Smooth muscle cell (in vitro differentiated cells): Measurements from ENCODE around the gene TMEM200A. TPM values are rescaled to one million over a fixed set of nuclear protein-coding genes. Genes with fewer than 3 reads are reported as not detected.

Source experiments
- DNase-seq: peaks from one replicate; lab custom pipeline; 2025; ENCODE audit not compliant: unreplicated experiment; lab: John Stamatoyannopoulos, UW
- H2AFZ ChIP-seq: fragments of 200-600 bp; sonication (generic); 2 replicates; pipeline ENCODE4 v1.6.0; 2016; ENCODE audit warnings: antibody characterized with exemption, low read depth, mild to moderate bottlenecking
- H3F3A ChIP-seq: fragments of 200-600 bp; sonication (generic); 2 replicates; pipeline ENCODE4 v1.6.0; 2017; ENCODE audit warnings: antibody characterized with exemption, low read depth
- H3K27ac ChIP-seq: fragments of 200-600 bp; sonication (generic); 2 replicates; pipeline ENCODE4 v1.5.1; 2016; ENCODE audit warnings: low read depth, mild to moderate bottlenecking
- H3K27me3 ChIP-seq: fragments of 200-600 bp; sonication (generic); 2 replicates; pipeline ENCODE4 v1.6.1; 2016; ENCODE audit warnings: low read depth, mild to moderate bottlenecking
- H3K36me3 ChIP-seq: fragments of 200-600 bp; sonication (generic); 2 replicates; pipeline ENCODE4 v1.5.1; 2016; ENCODE audit warnings: low read depth
- H3K4me1 ChIP-seq: fragments of 200-600 bp; sonication (generic); 2 replicates; pipeline ENCODE4 v1.5.1; 2016; ENCODE audit warnings: low read depth
- H3K4me2 ChIP-seq: fragments of 200-600 bp; sonication (generic); 2 replicates; pipeline ENCODE4 v1.6.0; 2016; ENCODE audit warnings: mild to moderate bottlenecking
- H3K4me3 ChIP-seq: fragments of 200-600 bp; sonication (generic); 2 replicates; pipeline ENCODE4 v1.5.1; 2016; ENCODE audit warnings: mild to moderate bottlenecking
- H3K79me2 ChIP-seq: fragments of 200-600 bp; sonication (generic); 2 replicates; pipeline ENCODE4 v1.6.0; 2016; ENCODE audit warnings: low read depth, mild to moderate bottlenecking
- H3K9ac ChIP-seq: fragments of 200-600 bp; sonication (generic); 2 replicates; pipeline ENCODE4 v1.6.0; 2016; ENCODE audit warnings: low read depth
- H3K9me3 ChIP-seq: fragments of 200-600 bp; sonication (generic); replicated peaks from 2 replicates; pipeline ENCODE4 v1.5.1; 2016; ENCODE audit warnings: low read depth
- H4K20me1 ChIP-seq: fragments of 200-600 bp; sonication (generic); 2 replicates; pipeline ENCODE4 v1.6.0; 2016; ENCODE audit warnings: low read depth
- CTCF ChIP-seq: fragments of 200-600 bp; sonication (generic); IDR thresholded peaks from 2 replicates; pipeline ENCODE4 v1.5.1; 2017; ENCODE audit warnings: borderline replicate concordance, mild to moderate bottlenecking, antibody characterized with exemption; ENCODE audit not compliant: insufficient read depth, poor library complexity, severe bottlenecking
- WGBS: methylation state at CpG from one replicate; pipeline ENCODE4 v1.1.7; 2016; ENCODE audit warnings: low lambda C conversion rate; 5-methylcytosine and 5-hydroxymethylcytosine counted together
- polyA plus RNA-seq: library from polyadenylated mRNA; unstranded; fragments of >200 nt; fragmentation: Nextera tagmentation; extraction: Ambion mirVana; gene quantifications from 2 replicates; pipeline ENCODE4 v1.2.1, GENCODE V29; 2016
- total RNA-seq: library from RNA; depleted of rRNA; stranded (reverse); fragments of >200 nt; gene quantifications from 2 replicates; pipeline ENCODE4 v1.2.3, GENCODE V29; 2014

TMEM200A gene
- total and polyA plus RNA-seq, 2 experiments from 2014 or later = 84.7 to 116 TPM

- H2AFZ ChIP-seq = no peak overlapping the region
- H3K27ac ChIP-seq = no peak overlapping the region
- no peak for DNase-seq
- no peak overlapping the region for H3K9ac ChIP-seq
- no peaks in the 10 kb centered on the region for H3K27me3 ChIP-seq
- H3K36me3 ChIP-seq = no peaks in the 10 kb centered on the region
- no peak overlapping the region for H3K4me2 ChIP-seq
- H3K4me1 ChIP-seq = peaks cover 1% of the 10 kb centered on the region
- H3K9me3 ChIP-seq = no peaks in the 10 kb centered on the region
- peaks cover 10% of the 10 kb centered on the region for H4K20me1 ChIP-seq
- H3K4me3 ChIP-seq = no peak overlapping the region
- WGBS = 88% methylated on average over 4 of the region's 4 CpGs
- no peak for TF ChIP-seq CTCF
- H3K79me2 ChIP-seq = peaks cover 22% of the 10 kb centered on the region
- H3F3A ChIP-seq = no peaks in the 10 kb centered on the region
Observed at GRCh38 chr6:130362128-130362527, 3.7 kb upstream of the TMEM200A start.

GRCh38 chr6:130364224-130364780 is 1.5 kb upstream of the TMEM200A start:
- peak overlapping the region; percentile 90 for H3K4me2 ChIP-seq
- 55% methylated on average over 3 of the region's 3 CpGs for WGBS
- H3F3A ChIP-seq = no peaks in the 10 kb centered on the region
- H3K27me3 ChIP-seq = no peaks in the 10 kb centered on the region
- no peak for TF ChIP-seq CTCF
- no peak overlapping the region for H2AFZ ChIP-seq
- no peak overlapping the region for H3K27ac ChIP-seq
- peak overlapping the region; percentile 94 for H3K4me3 ChIP-seq
- H3K4me1 ChIP-seq = peaks cover 21% of the 10 kb centered on the region
- no peak for DNase-seq
- H3K9me3 ChIP-seq = no peaks in the 10 kb centered on the region
- no peaks in the 10 kb centered on the region for H3K36me3 ChIP-seq
- peaks cover 43% of the 10 kb centered on the region for H3K79me2 ChIP-seq
- peaks cover 28% of the 10 kb centered on the region for H4K20me1 ChIP-seq
- H3K9ac ChIP-seq = no peak overlapping the region

- no peak for TF ChIP-seq CTCF
- Histone ChIP-seq H3K79me2 (peaks cover 61% of the 10 kb centered on the region), H3K36me3 (no peaks in the 10 kb centered on the region), H3K4me2 (peak overlapping the region; percentile 90), H3K4me1 (peaks cover 21% of the 10 kb centered on the region), H3K27me3 (no peaks in the 10 kb centered on the region), H3K27ac (peak overlapping the region; percentile 85), H3K9ac (peak overlapping the region; percentile 92), H3F3A (no peaks in the 10 kb centered on the region), H3K4me3 (peak overlapping the region; percentile 94), H2AFZ (peak overlapping the region; percentile 92), H3K9me3 (no peaks in the 10 kb centered on the region), H4K20me1 (peaks cover 48% of the 10 kb centered on the region)
- peak; percentile 55 for DNase-seq
- WGBS = 1% methylated on average over 52 of the region's 65 CpGs
Observed at GRCh38 chr6:130366107-130367005, 539 bp downstream of the TMEM200A start.
